Hepatocyte (in vitro differentiated cells): ENCODE measurements around the gene TBC1D12. TPM values are rescaled to one million over a fixed set of nuclear protein-coding genes. Genes with fewer than 3 reads are reported as not detected.

Experiments used
- DNase-seq: peaks from one replicate; pipeline ENCODE4 v3.0.0-alpha.2; 2016; ENCODE audit warnings: low spot score
- H2AFZ ChIP-seq: fragments of 200-600 bp; sonication (generic); 2 replicates; pipeline ENCODE4 v1.6.0; 2016; ENCODE audit warnings: antibody characterized with exemption, mild to moderate bottlenecking
- H3K27ac ChIP-seq: fragments of 200-600 bp; sonication (generic); 2 replicates; pipeline ENCODE4 v1.5.1; 2016; ENCODE audit warnings: mild to moderate bottlenecking
- H3K27me3 ChIP-seq: fragments of 200-600 bp; sonication (generic); 2 replicates; pipeline ENCODE4 v1.6.1; 2016
- H3K36me3 ChIP-seq: fragments of 200-600 bp; sonication (generic); replicated peaks from 2 replicates; pipeline ENCODE4 v1.5.1; 2016; ENCODE audit warnings: low read depth; ENCODE audit not compliant: insufficient read depth
- H3K4me1 ChIP-seq: fragments of 200-600 bp; sonication (generic); 2 replicates; pipeline ENCODE4 v1.5.1; 2016; ENCODE audit warnings: mild to moderate bottlenecking, moderate library complexity; ENCODE audit not compliant: insufficient read depth
- H3K4me2 ChIP-seq: fragments of 200-600 bp; sonication (generic); 2 replicates; pipeline ENCODE4 v1.6.0; 2016
- H3K4me3 ChIP-seq: fragments of 200-600 bp; sonication (generic); 2 replicates; pipeline ENCODE4 v1.5.1; 2016; ENCODE audit warnings: mild to moderate bottlenecking
- H3K79me2 ChIP-seq: fragments of 200-600 bp; sonication (generic); 2 replicates; pipeline ENCODE4 v1.6.0; 2017; ENCODE audit warnings: mild to moderate bottlenecking
- H3K9me2 ChIP-seq: fragments of 200-600 bp; sonication (generic); replicated peaks from 2 replicates; pipeline ENCODE4 v1.6.0; 2017; ENCODE audit warnings: mild to moderate bottlenecking; ENCODE audit not compliant: insufficient read depth
- H3K9me3 ChIP-seq: fragments of 200-600 bp; sonication (generic); 2 replicates; pipeline ENCODE4 v1.5.1; 2016; ENCODE audit warnings: low read depth, mild to moderate bottlenecking
- H4K20me1 ChIP-seq: fragments of 200-600 bp; sonication (generic); 2 replicates; pipeline ENCODE4 v1.6.0; 2016; ENCODE audit warnings: mild to moderate bottlenecking; ENCODE audit not compliant: insufficient read depth, poor library complexity, severe bottlenecking
- EZH2 ChIP-seq: fragments of 200-600 bp; sonication (generic); IDR thresholded peaks from 2 replicates; pipeline ENCODE4 v1.6.1; 2016; ENCODE audit warnings: antibody characterized with exemption, mild to moderate bottlenecking, borderline replicate concordance
- EZH2phosphoT487 ChIP-seq: fragments of 200-600 bp; sonication (generic); IDR thresholded peaks from one replicate; pipeline ENCODE4 v1.6.1; 2018; ENCODE audit warnings: antibody characterized with exemption, mild to moderate bottlenecking, low read depth, moderate library complexity; ENCODE audit not compliant: unreplicated experiment, severe bottlenecking
- WGBS: methylation state at CpG from one replicate; pipeline ENCODE4 v1.1.6; 2016; ENCODE audit warnings: low lambda C conversion rate; ENCODE audit errors: missing lambda C conversion rate; 5-methylcytosine and 5-hydroxymethylcytosine counted together
- polyA plus RNA-seq: library from polyadenylated mRNA; unstranded; fragments of >200 nt; fragmentation: Nextera tagmentation; extraction: Ambion mirVana; gene quantifications from 2 replicates; pipeline ENCODE4 v1.2.1, GENCODE V29; 2016
- total RNA-seq: library from RNA; depleted of rRNA; stranded (reverse); fragments of >200 nt; gene quantifications from 2 replicates; pipeline ENCODE4 v1.2.3, GENCODE V29; 2014
- TF ChIP-seq, protein P1 (sequence below): fragments of 200-600 bp; sonication (generic); IDR thresholded peaks from 2 replicates; pipeline ENCODE4 v1.5.1; 2016; ENCODE audit warnings: antibody characterized with exemption, mild to moderate bottlenecking; ENCODE audit not compliant: poor library complexity

TBC1D12 gene
- total and polyA plus RNA-seq, 2 experiments from 2014 or later: 9.2 to 15.6 TPM

DNA sequence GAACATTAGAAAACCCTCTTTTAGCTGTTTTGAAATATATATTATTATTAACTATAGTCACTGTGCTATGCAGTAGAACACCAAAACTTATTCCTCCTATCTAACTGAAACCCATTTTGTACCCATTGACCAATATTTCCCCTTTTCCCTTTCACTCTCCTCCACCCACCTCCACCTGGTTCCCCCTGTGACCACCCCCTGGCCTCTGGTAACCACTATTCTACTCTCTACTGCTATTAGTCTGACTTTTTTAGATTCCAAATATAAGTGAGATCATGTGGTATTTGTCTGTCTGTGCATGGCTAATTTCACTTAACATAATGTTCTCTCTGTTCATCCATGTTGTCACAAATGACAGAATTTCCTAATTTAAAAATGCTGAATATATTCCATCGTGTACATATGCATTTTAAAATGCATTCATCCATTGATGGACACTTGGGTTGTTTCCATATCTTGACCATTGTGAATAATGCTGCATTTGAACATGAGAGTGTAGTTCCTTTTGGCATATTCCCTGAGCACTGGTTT lies 18.7 kb downstream of the TBC1D12 start:
- WGBS: 84% methylated on average over 1 of the region's 1 CpG
- Histone ChIP-seq H3K27me3 (no peaks in the 10 kb centered on the region), H3K4me3 (no peak overlapping the region), H3K9me2 (no peaks in the 10 kb centered on the region), H3K36me3 (no peaks in the 10 kb centered on the region), H3K4me1 (no peaks in the 10 kb centered on the region), H3K9me3 (peaks cover 6% of the 10 kb centered on the region), H4K20me1 (no peaks in the 10 kb centered on the region), H3K27ac (no peak overlapping the region), H3K4me2 (no peak overlapping the region), H3K79me2 (peaks cover 97% of the 10 kb centered on the region), H2AFZ (no peak overlapping the region)
- TF ChIP-seq EZH2: no peak
- no peak for TF ChIP-seq EZH2phosphoT487
- TF ChIP-seq, protein P1, sequence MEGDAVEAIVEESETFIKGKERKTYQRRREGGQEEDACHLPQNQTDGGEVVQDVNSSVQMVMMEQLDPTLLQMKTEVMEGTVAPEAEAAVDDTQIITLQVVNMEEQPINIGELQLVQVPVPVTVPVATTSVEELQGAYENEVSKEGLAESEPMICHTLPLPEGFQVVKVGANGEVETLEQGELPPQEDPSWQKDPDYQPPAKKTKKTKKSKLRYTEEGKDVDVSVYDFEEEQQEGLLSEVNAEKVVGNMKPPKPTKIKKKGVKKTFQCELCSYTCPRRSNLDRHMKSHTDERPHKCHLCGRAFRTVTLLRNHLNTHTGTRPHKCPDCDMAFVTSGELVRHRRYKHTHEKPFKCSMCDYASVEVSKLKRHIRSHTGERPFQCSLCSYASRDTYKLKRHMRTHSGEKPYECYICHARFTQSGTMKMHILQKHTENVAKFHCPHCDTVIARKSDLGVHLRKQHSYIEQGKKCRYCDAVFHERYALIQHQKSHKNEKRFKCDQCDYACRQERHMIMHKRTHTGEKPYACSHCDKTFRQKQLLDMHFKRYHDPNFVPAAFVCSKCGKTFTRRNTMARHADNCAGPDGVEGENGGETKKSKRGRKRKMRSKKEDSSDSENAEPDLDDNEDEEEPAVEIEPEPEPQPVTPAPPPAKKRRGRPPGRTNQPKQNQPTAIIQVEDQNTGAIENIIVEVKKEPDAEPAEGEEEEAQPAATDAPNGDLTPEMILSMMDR: no peak
- no peak for DNase-seq

- Histone ChIP-seq H3K27ac (no peak overlapping the region), H3K4me2 (no peak overlapping the region), H3K4me3 (no peak overlapping the region), H3K9me2 (no peaks in the 10 kb centered on the region), H4K20me1 (no peaks in the 10 kb centered on the region), H3K27me3 (no peaks in the 10 kb centered on the region), H3K9me3 (peaks cover 6% of the 10 kb centered on the region), H3K4me1 (no peaks in the 10 kb centered on the region), H2AFZ (no peak overlapping the region), H3K36me3 (no peaks in the 10 kb centered on the region), H3K79me2 (peaks cover 95% of the 10 kb centered on the region)
- 85% methylated on average over 1 of the region's 1 CpG for WGBS
- no peak for DNase-seq
- TF ChIP-seq EZH2phosphoT487 (no peak), EZH2 (no peak)
- TF ChIP-seq, protein P1: no peak
Measured at GRCh38 chr10:94423627-94424026, 21.3 kb downstream of the TBC1D12 start.

GRCh38 chr10:94424714-94425337 lies 22.5 kb downstream of the TBC1D12 start:
- WGBS: 98% methylated on average over 4 of the region's 4 CpGs
- H3K27me3 ChIP-seq: no peaks in the 10 kb centered on the region
- no peaks in the 10 kb centered on the region for H3K36me3 ChIP-seq
- peak overlapping the region; percentile 7 for H3K4me3 ChIP-seq
- H3K27ac ChIP-seq: no peak overlapping the region
- no peak overlapping the region for H2AFZ ChIP-seq
- TF ChIP-seq, protein P1: no peak
- TF ChIP-seq EZH2 (no peak), EZH2phosphoT487 (no peak)
- H3K79me2 ChIP-seq: peaks cover 91% of the 10 kb centered on the region
- no peaks in the 10 kb centered on the region for H3K4me1 ChIP-seq
- no peak overlapping the region for H3K4me2 ChIP-seq
- DNase-seq: no peak
- no peaks in the 10 kb centered on the region for H3K9me2 ChIP-seq
- H3K9me3 ChIP-seq: peaks cover 6% of the 10 kb centered on the region
- H4K20me1 ChIP-seq: no peaks in the 10 kb centered on the region
